Activated CD8-positive, alpha-beta memory T cell treated with anti-CD3 and anti-CD28 coated beads, Interleukin-2, amount 50 U/mL, for 24 hours (primary cell): Measurements from ENCODE around the gene SRD5A3.

Source experiments
- DNase-seq: peaks from one replicate; pipeline ENCODE4 v3.0.0-alpha.2; 2020; ENCODE audit errors: extremely low read depth

SRD5A3 gene

GRCh38 chr4:55376698-55377097 lies 30.7 kb downstream of the SRD5A3 start:
- DNase-seq = no peak

- DNase-seq = no peak
These were observed 32.8 kb downstream of the SRD5A3 start for GRCh38 chr4:55378617-55379467.

- DNase-seq = no peak
These were observed 34.5 kb downstream of the SRD5A3 start for GRCh38 chr4:55380576-55380975.

GRCh38 chr4:55381502-55381901 lies 35.5 kb downstream of the SRD5A3 start:
- no peak for DNase-seq

- DNase-seq = no peak
These were observed 36.5 kb downstream of the SRD5A3 start for GRCh38 chr4:55382488-55383003.

- no peak for DNase-seq
These were observed 39.2 kb downstream of the SRD5A3 start for GRCh38 chr4:55385201-55385649.

- DNase-seq = no peak
These were observed 40.0 kb downstream of the SRD5A3 start for GRCh38 chr4:55386073-55386472.

- no peak for DNase-seq
These were observed 40.8 kb downstream of the SRD5A3 start for GRCh38 chr4:55386840-55387239.

- no peak for DNase-seq
These were observed 47.6 kb downstream of the SRD5A3 start for GRCh38 chr4:55393461-55394320.

GRCh38 chr4:55395218-55395528 lies 49.1 kb downstream of the SRD5A3 start:
- no peak for DNase-seq

GRCh38 chr4:55395529-55396307 lies 49.7 kb downstream of the SRD5A3 start, which contains the start of gene TMEM165:
Gene TMEM165 (plus strand): TSS chr4:55395957. CDS start chr4:55396190, 233 bp downstream.
- peak; percentile 77 for DNase-seq

- no peak for DNase-seq
These were observed 50.5 kb downstream of the SRD5A3 start for GRCh38 chr4:55396308-55397125.

GRCh38 chr4:55397126-55397436 lies 51.0 kb downstream of the SRD5A3 start:
- no peak for DNase-seq

GRCh38 chr4:55397520-55398321 lies 51.7 kb downstream of the SRD5A3 start:
- no peak for DNase-seq

GRCh38 chr4:55398461-55398860 lies 52.4 kb downstream of the SRD5A3 start:
- no peak for DNase-seq

GRCh38 chr4:55398966-55399365 lies 52.9 kb downstream of the SRD5A3 start:
- DNase-seq = no peak

- no peak for DNase-seq
These were observed 53.5 kb downstream of the SRD5A3 start for GRCh38 chr4:55399581-55399980.

GRCh38 chr4:55405073-55405472 lies 59.0 kb downstream of the SRD5A3 start:
- no peak for DNase-seq

GRCh38 chr4:55406545-55406944 lies 60.5 kb downstream of the SRD5A3 start:
- DNase-seq = no peak

GRCh38 chr4:55407119-55407518 lies 61.1 kb downstream of the SRD5A3 start:
- no peak for DNase-seq
